Ascending aorta (tissue), 2 donors: ENCODE measurements around the gene ZBTB9. TPM values are rescaled to one million over a fixed set of nuclear protein-coding genes. Genes with fewer than 3 reads are reported as not detected.

Experiments used
- DNase-seq, 2 donors: peaks; one replicate each; pipeline ENCODE4 v3.0.0-alpha.2; 2019; ENCODE audit warnings: low spot score in 2 of 2
- H3K27ac ChIP-seq, 2 donors: fragments of 200-600 bp; sonication (generic); one replicate each; pipeline ENCODE4 v1.5.1; 2016 to 2017; ENCODE audit warnings: mild to moderate bottlenecking in 1 of 2
- H3K27me3 ChIP-seq: fragments of 200-600 bp; sonication (generic); one replicate; pipeline ENCODE4 v1.5.1; 2017
- H3K36me3 ChIP-seq, 2 donors: fragments of 200-600 bp; sonication (generic); one replicate each; pipeline ENCODE4 v1.5.1; 2016
- H3K4me1 ChIP-seq, 2 donors: fragments of 200-600 bp; sonication (generic); one replicate each; pipeline ENCODE4 v1.5.1; 2016 to 2017; ENCODE audit warnings: mild to moderate bottlenecking in 1 of 2
- H3K4me3 ChIP-seq, 2 donors: fragments of 200-600 bp; sonication (generic); one replicate each; pipeline ENCODE4 v1.5.1; 2016 to 2017; ENCODE audit warnings: mild to moderate bottlenecking in 1 of 2
- H3K9me3 ChIP-seq, 2 donors: fragments of 200-600 bp; sonication (generic); one replicate each; pipeline ENCODE4 v1.5.1; 2016
- intact Hi-C: fragments of 100-400 bp; cut with DNase I; formaldehyde crosslinking; loops from one replicate; pipeline ENCODE4 v1.15.1; 2023
- total RNA-seq: library from RNA; depleted of rRNA; stranded (reverse); fragments of >200 nt; gene quantifications from one replicate; pipeline ENCODE4 v1.1.0, GENCODE V29; 2016
- TF ChIP-seq, protein P1 (sequence below), 3 experiments: fragments of 200-600 bp in 2 of 3; fragments of 450-650 bp in 1 of 3; sonication (generic) in 2 of 3; IDR thresholded peaks; one replicate each; pipeline ENCODE4 v1.5.1; 2016 to 2019; ENCODE audit warnings: antibody characterized with exemption in 3 of 3, mild to moderate bottlenecking in 1 of 3, moderate library complexity in 1 of 3

The ZBTB9 gene
- total RNA-seq, 1 donor from 2014 or later: 45.8 TPM

DNA sequence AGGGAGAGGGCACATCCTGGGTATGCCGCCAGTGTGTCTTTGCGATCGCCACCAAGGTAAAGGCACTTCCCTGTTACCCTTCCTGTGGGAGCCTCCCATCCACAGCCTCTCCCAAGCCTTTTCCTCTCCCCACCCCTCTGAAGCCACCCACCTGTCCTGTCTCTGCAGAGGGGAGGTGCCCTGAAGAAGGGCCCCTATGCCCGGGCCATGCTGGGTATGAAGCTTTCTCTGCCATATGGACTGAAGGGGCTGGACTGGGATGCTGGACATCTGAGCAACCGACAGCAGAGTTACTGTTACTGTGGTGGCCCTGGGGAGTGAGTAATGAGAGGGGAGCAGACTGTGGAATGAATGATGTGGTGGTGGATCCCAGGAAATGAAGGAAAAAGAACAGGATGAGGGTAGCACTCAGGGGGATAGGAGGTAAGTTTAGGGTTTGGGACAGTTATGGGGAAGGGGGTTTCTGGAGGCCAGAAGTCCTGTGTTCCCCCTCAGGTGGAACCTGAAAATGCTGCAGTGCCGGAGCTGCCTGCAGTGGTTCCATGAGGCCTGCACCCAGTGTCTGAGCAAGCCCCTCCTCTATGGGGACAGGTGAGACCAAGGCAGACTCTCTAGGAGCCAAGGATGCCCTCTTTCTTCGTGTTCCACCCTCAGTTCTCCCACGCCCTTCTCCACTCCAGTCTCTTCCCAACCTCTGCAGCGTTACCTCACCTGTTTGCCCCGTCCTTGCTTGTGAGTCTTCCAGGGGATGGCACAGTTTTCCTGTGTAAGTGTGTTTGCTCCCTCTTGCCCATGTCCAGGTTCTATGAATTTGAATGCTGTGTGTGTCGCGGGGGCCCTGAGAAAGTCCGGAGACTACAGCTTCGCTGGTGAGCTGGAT lies 40.9 kb upstream of the ZBTB9 start:
- Histone ChIP-seq H3K9me3 (no peaks in the 10 kb centered on the region), H3K36me3 (peaks cover 32 to 40% of the 10 kb centered on the region in 2 donors), H3K4me1 (peaks cover 10 to 26% of the 10 kb centered on the region in 2 donors), H3K4me3 (peak overlapping the region in 1 of 2 donors; percentile 84), H3K27me3 (no peaks in the 10 kb centered on the region), H3K27ac (peak overlapping the region in 1 of 2 donors; percentile 99)
- no peak for DNase-seq
- TF ChIP-seq, protein P1, sequence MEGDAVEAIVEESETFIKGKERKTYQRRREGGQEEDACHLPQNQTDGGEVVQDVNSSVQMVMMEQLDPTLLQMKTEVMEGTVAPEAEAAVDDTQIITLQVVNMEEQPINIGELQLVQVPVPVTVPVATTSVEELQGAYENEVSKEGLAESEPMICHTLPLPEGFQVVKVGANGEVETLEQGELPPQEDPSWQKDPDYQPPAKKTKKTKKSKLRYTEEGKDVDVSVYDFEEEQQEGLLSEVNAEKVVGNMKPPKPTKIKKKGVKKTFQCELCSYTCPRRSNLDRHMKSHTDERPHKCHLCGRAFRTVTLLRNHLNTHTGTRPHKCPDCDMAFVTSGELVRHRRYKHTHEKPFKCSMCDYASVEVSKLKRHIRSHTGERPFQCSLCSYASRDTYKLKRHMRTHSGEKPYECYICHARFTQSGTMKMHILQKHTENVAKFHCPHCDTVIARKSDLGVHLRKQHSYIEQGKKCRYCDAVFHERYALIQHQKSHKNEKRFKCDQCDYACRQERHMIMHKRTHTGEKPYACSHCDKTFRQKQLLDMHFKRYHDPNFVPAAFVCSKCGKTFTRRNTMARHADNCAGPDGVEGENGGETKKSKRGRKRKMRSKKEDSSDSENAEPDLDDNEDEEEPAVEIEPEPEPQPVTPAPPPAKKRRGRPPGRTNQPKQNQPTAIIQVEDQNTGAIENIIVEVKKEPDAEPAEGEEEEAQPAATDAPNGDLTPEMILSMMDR (IDR thresholded peaks at IDR 0.05): no peak
- intact Hi-C loops: loop anchor here (5.0 to 10.0 kb wide), 5 partner anchors 161 to 1869 kb away; partner anchors contain the start of genes ATP6V1G2, DDX39B, NFKBIL1 and RING1

DNA sequence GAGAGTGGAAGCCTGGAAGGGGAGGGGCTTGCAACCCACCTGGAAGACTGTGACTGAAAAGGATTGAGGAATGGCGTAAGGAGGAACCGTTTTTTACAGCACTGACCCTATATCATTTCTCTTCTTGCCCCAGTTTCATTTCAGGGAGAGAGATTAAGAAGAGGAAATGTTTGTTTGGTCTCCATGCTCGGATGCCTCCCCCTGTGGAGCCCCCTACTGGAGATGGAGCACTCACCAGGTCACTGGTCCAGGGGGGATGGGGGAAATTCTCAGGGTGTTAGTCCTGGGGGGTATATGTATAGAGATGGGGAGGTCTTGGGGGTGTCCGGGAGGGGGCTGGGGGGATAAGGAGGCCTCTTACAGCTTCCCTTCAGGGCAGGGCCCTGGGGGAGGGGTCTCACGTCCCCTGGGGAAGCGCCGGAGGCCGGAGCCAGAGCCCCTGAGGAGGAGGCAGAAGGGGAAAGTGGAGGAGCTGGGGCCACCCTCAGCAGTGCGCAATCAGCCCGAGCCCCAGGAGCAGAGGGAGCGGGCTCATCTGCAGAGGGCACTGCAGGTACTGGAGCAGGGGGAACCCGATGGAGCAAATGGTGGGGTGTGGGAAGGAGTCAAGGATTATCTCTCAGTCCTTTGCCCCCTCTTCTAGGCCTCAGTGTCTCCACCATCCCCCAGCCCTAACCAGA lies 39.6 kb upstream of the ZBTB9 start:
- TF ChIP-seq, protein P1 (IDR thresholded peaks at IDR 0.05): peak in 1 of 3 experiments; percentile 18
- no peak overlapping the region for H3K4me3 ChIP-seq
- peak overlapping the region in 1 of 2 donors; percentile 8 for H3K27ac ChIP-seq
- H3K4me1 ChIP-seq: peaks cover 23 to 38% of the 10 kb centered on the region in 2 donors
- DNase-seq: no peak
- H3K9me3 ChIP-seq: no peaks in the 10 kb centered on the region
- intact Hi-C loops: loop anchor here (5.0 to 10.0 kb wide), 7 partner anchors 142 to 1870 kb away; partner anchors contain the start of genes AGPAT1, ATP6V1G2, DDX39B and NFKBIL1
- peaks cover 32 to 40% of the 10 kb centered on the region in 2 donors for H3K36me3 ChIP-seq
- H3K27me3 ChIP-seq: no peaks in the 10 kb centered on the region

DNA sequence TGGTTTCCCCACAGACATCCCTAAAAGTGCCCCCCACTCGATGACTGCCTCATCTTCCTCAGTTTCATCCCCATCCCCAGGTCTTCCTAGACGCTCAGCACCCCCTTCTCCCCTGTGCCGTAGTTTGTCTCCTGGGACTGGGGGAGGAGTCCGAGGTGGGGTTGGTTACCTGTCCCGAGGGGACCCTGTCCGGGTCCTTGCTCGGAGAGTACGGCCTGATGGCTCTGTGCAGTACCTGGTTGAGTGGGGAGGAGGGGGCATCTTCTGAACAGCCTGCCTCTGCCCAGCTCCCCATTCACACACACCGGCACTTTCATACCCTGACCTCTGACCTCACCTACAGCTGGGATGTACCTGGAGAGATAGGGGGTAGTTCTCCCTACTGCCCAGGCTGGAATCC lies 38.5 kb upstream of the ZBTB9 start:
- H3K27ac ChIP-seq: peak overlapping the region in 1 of 2 donors; percentile 91
- TF ChIP-seq, protein P1 (IDR thresholded peaks at IDR 0.05): no peak
- H3K27me3 ChIP-seq: no peaks in the 10 kb centered on the region
- H3K4me1 ChIP-seq: peaks cover 23 to 38% of the 10 kb centered on the region in 2 donors
- intact Hi-C loops: loop anchor here (5.0 to 10.0 kb wide), 5 partner anchors 144 to 1871 kb away; partner anchors contain the start of genes AGPAT1, ATP6V1G2, DDX39B and NFKBIL1
- H3K4me3 ChIP-seq: no peak overlapping the region
- DNase-seq: no peak
- H3K36me3 ChIP-seq: peaks cover 32 to 40% of the 10 kb centered on the region in 2 donors
- H3K9me3 ChIP-seq: no peaks in the 10 kb centered on the region

DNA sequence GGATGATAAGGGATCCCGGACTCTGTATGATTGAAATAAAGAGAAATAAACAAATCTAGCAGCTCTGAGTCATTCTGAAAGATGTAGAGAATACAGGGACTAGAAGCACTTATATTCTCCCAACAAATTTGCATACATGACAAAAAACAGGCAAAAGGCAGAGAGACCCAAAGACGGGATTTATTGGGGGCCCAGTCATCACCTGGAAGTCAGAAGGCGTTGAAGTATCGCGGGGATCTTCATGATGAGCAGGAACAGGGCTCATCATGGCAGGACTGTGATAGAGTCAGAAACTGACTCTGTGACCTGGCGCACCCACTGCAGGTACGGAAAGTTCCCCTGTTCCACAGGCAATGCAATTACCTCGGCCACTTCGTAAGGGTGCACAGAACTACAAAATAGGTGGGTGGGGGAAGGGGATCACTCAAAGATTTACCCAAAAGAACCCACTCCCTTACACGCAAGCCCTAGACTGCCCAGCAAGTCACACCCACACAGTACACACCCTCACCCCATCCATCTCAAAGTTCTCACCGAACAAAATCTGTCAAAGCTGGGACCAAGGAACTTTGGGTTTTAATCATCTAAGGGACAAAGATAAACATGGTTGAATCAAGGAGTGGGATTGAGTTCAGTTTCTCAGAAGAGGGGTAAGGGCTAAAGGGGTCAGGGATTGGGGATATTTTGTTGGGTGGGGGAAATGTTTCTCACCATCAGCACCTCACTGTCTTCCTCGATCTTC lies 37.8 kb upstream of the ZBTB9 start:
- H3K4me3 ChIP-seq: peak overlapping the region; percentile 82 to 85
- intact Hi-C loops: loop anchor here (5.0 to 10.0 kb wide), 5 partner anchors 144 to 1872 kb away; partner anchors contain the start of genes AGPAT1, ATP6V1G2, DDX39B and NFKBIL1
- H3K27me3 ChIP-seq: no peaks in the 10 kb centered on the region
- peak overlapping the region; percentile 91 to 95 for H3K27ac ChIP-seq
- no peaks in the 10 kb centered on the region for H3K9me3 ChIP-seq
- H3K36me3 ChIP-seq: peaks cover 32 to 40% of the 10 kb centered on the region in 2 donors
- H3K4me1 ChIP-seq: peaks cover 23 to 40% of the 10 kb centered on the region in 2 donors
- no peak for DNase-seq
- TF ChIP-seq, protein P1 (IDR thresholded peaks at IDR 0.05): no peak
